Kidney tubule cell (primary cell): ENCODE data around the gene SMARCC1.
"Not testable (repeated sequence)": the region's sequence is repeated elsewhere in the genome, so short reads cannot be mapped to it uniquely, and the experiment has no call there.

Experiments used
- DNase-seq: peaks from one replicate; pipeline ENCODE4 v3.0.0-alpha.2; 2018; ENCODE audit warnings: low spot score

The SMARCC1 gene

DNA sequence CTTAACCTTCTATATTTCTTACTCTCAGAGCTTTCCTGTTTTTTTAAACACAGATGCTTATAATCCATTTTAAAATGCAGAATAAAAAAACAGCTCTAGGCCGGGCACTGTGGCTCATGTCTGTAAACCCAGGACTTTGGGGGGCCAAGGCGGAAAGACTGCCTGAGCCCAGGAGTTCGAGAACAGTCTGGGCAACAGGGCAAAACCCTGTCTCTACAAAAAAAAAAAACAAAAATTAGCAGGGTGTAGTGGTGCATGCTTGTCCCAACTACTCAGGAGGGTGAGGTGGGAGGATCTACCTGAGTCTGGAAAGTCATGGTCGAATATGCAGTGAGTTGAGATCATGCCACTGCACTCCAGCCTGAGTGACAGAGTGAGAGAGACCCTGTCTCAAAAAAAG lies 15.5 kb downstream of the SMARCC1 start:
- DNase-seq, result no peak

DNA sequence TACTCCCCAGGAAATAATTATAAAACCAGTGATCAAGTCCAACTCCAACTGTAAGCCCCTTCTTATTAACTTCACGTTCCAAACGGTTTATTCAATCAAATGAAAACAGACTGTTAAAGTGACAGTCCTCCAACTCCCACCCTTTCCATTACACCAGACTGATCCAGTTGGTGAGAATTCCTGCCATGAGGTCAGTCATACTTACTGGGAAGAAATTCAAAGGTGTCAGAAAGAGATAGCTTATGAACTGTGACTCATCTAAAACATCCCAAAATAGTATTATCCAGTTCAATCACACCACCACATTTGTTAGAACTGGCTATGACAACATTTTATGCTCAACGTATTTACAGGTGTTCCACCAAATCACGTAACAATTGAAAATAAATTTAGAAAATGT lies 19.5 kb downstream of the SMARCC1 start:
- peak; percentile 33 for DNase-seq

- peak; percentile 27 for DNase-seq
Measured at GRCh38 chr3:47761046-47761445, 20.6 kb downstream of the SMARCC1 start.

- DNase-seq, result not testable (repeated sequence)
Measured at GRCh38 chr3:47760207-47760606, 21.5 kb downstream of the SMARCC1 start.

GRCh38 chr3:47758261-47759025 lies 23.2 kb downstream of the SMARCC1 start:
- no peak for DNase-seq

GRCh38 chr3:47752716-47753115 lies 29.0 kb downstream of the SMARCC1 start:
- no peak for DNase-seq

GRCh38 chr3:47750811-47751354 lies 30.8 kb downstream of the SMARCC1 start:
- not testable (repeated sequence) for DNase-seq

- no peak for DNase-seq
Measured at GRCh38 chr3:47747558-47747957, 34.1 kb downstream of the SMARCC1 start.

- DNase-seq, result no peak
Measured at GRCh38 chr3:47746264-47746663, 35.4 kb downstream of the SMARCC1 start.

DNA sequence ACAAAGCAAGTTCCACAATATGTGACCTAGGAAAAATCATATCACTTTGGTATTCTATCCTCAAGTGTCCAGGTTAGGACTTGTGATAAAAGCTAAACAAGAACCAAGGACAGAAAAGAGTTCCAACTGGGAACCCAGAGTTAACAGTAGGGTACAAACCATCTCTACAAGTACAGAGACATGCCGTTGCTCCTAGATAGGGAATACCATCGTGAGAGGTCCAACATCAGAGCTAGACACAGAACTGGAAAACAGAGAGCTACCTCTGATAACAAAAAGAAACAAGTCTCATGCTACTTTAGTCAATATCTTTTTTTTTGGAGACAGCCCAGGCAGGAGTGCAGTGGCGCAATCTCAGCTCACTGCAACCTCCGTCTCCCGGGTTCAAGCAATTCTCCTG lies 37.8 kb downstream of the SMARCC1 start:
- no peak for DNase-seq

GRCh38 chr3:47743352-47743751 lies 38.3 kb downstream of the SMARCC1 start:
- DNase-seq, result not testable (repeated sequence)

- no peak for DNase-seq
Measured at GRCh38 chr3:47741925-47742324, 39.8 kb downstream of the SMARCC1 start.

- DNase-seq, result no peak
Measured at GRCh38 chr3:47732143-47732542, 49.5 kb downstream of the SMARCC1 start.

DNA sequence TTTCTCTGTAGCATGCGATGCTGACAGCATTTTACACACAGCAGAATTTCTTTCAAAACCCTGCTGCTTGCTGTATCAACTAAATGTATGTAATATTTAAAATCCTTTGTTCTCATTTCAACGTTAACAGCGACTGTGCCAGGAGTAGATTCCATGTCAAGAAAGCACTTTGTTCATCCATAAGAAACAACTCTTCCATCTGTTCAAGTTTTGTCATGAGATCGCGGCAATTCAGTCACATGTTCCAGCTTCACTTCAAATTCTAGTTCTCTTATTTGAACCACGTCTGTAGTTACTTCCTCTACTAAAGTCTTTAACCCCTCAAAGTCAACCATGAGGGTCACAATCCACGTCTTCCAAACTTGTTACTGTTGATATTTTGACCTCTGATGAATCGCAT lies 50.6 kb downstream of the SMARCC1 start:
- DNase-seq, result no peak

- DNase-seq, result no peak
Measured at GRCh38 chr3:47722859-47723258, 58.8 kb downstream of the SMARCC1 start.

- DNase-seq, result not testable (repeated sequence)
Measured at GRCh38 chr3:47717448-47717847, 64.2 kb downstream of the SMARCC1 start.

DNA sequence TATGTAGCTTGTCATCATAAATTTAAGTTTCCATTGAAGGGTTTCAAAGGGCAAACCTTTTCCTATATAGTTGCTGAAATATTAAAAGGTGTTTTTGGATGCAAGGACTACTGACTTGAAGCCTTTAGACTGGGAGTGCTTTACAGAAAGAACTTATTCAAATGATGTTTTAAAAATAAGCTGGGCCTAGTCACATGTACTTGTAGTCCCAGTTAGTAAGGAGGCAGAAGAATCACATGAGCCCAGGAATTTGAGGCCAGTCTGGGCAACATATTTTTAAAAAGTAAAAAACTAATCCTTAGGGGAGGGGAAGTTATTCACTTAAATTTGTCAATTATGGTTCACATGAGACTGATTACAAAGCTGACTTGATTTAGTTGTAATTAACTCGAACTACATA lies 65.0 kb downstream of the SMARCC1 start:
- no peak for DNase-seq

GRCh38 chr3:47715928-47716327 lies 65.8 kb downstream of the SMARCC1 start:
- DNase-seq, result peak; percentile 76

DNA sequence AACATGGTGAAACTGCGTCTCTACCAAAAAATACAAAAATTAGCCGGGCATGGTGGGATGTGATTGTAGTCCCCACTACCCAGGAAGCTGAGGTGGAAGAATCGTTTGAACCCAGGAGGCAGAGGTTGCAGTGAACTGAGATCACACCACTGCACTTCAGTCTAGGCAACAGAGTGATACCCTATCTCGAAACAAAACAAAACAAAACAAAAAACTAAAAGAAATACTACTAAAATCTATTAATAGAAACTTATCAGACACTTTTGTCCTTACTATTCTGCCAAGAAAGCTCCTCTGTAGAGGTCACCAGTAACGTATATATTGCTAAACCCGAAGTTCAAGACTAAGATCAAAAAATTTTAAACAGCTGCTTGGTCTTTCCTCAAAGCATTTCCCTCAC lies 67.1 kb downstream of the SMARCC1 start:
- no peak for DNase-seq

- no peak for DNase-seq
Measured at GRCh38 chr3:47713655-47714054, 68.0 kb downstream of the SMARCC1 start.

DNA sequence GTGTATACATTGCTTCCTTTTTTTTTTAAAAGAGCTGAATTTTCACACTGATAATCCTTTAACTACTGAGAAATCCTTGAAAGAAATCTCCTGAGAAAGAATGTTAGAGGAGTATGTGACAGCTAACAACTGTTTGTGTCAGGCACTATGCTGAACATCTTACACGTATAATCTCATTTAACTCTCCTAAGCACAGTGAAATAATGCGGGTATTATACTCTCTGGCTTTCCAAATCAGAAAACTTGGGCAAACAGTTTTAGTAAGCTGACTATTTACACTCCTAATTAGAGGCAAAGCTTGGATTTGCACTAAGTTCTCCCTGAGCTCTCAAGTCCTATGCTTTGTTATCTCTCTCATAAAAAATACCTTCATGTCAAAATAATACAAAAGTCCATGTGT lies 69.3 kb downstream of the SMARCC1 start:
- DNase-seq, result no peak

- DNase-seq, result no peak
Measured at GRCh38 chr3:47711596-47711995, 70.1 kb downstream of the SMARCC1 start.

- DNase-seq, result no peak
Measured at GRCh38 chr3:47705391-47705790, 76.3 kb downstream of the SMARCC1 start.

DNA sequence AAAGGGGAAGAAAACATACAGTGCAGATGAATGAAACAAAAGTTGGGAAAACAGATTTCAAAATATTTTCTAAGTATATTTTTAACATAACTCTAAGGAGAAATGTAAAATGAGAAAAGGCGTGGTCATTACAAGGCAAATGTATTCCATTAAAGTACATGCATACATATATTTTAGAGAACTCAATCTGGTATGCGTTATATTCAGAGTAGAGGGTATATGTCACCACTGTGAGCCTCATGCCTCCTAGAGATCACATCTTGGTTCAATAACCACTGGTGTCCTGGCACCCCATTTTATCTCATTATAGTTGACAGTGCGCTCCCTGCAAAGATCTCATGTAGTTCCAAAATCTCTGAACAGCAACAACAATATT lies 77.5 kb downstream of the SMARCC1 start:
- DNase-seq, result no peak
